ENCODE results near the gene PPP1R7.
"Not testable (repeated sequence)": the region's sequence is repeated elsewhere in the genome, so short reads cannot be mapped to it uniquely, and the experiment has no call there.

Gene PPP1R7

GRCh38 chr2:241190291-241190981 lies 40.2 kb downstream of the PPP1R7 start:
- H3K27me3 ChIP-seq, result no peaks in the 10 kb centered on the region
- no peak overlapping the region for H3K27ac ChIP-seq
- no peaks in the 10 kb centered on the region for H3K36me3 ChIP-seq
- no peak overlapping the region for H3K4me3 ChIP-seq (ENCODE audit: low read depth in 1 of 2, low read length in 1 of 2)
- no peaks in the 10 kb centered on the region for H3K9me3 ChIP-seq
- no peak for TF ChIP-seq CTCF (IDR thresholded peaks at IDR 0.05)
- no peaks in the 10 kb centered on the region for H3K4me1 ChIP-seq (ENCODE audit: control insufficient read depth in 1 of 2, insufficient read depth in 1 of 2, low read depth in 1 of 2, low read length in 1 of 2)

- Histone ChIP-seq H3K4me1 (ENCODE audit: control insufficient read depth in 1 of 2, insufficient read depth in 1 of 2, low read depth in 1 of 2, low read length in 1 of 2) (no peaks in the 10 kb centered on the region), H3K9me3 (no peaks in the 10 kb centered on the region), H3K27ac (no peak overlapping the region), H3K4me3 (ENCODE audit: low read depth in 1 of 2, low read length in 1 of 2) (no peak overlapping the region), H3K36me3 (no peaks in the 10 kb centered on the region), H3K27me3 (no peaks in the 10 kb centered on the region)
- no peak for TF ChIP-seq CTCF (IDR thresholded peaks at IDR 0.05)
Measured at GRCh38 chr2:241191081-241191480, 40.8 kb downstream of the PPP1R7 start.

GRCh38 chr2:241193271-241193670 lies 43.0 kb downstream of the PPP1R7 start:
- Histone ChIP-seq H3K9me3 (no peaks in the 10 kb centered on the region), H3K27me3 (no peaks in the 10 kb centered on the region), H3K4me1 (ENCODE audit: control insufficient read depth in 1 of 2, insufficient read depth in 1 of 2, low read depth in 1 of 2, low read length in 1 of 2) (no peaks in the 10 kb centered on the region), H3K27ac (no peak overlapping the region), H3K36me3 (no peaks in the 10 kb centered on the region), H3K4me3 (ENCODE audit: low read depth in 1 of 2, low read length in 1 of 2) (no peak overlapping the region)
- no peak for TF ChIP-seq CTCF (IDR thresholded peaks at IDR 0.05)

GRCh38 chr2:241194811-241195210 lies 44.5 kb downstream of the PPP1R7 start:
- H3K27me3 ChIP-seq, result no peaks in the 10 kb centered on the region
- peaks cover 0 to 2% of the 10 kb centered on the region in 2 experiments for H3K4me1 ChIP-seq (ENCODE audit: control insufficient read depth in 1 of 2, insufficient read depth in 1 of 2, low read depth in 1 of 2, low read length in 1 of 2)
- H3K27ac ChIP-seq, result no peak overlapping the region
- no peak for TF ChIP-seq CTCF (IDR thresholded peaks at IDR 0.05)
- no peak overlapping the region for H3K4me3 ChIP-seq (ENCODE audit: low read depth in 1 of 2, low read length in 1 of 2)
- no peaks in the 10 kb centered on the region for H3K36me3 ChIP-seq
- no peaks in the 10 kb centered on the region for H3K9me3 ChIP-seq

GRCh38 chr2:241195506-241196130 lies 45.4 kb downstream of the PPP1R7 start:
- H3K27me3 ChIP-seq, result no peaks in the 10 kb centered on the region

GRCh38 chr2:241197246-241197645 lies 47.0 kb downstream of the PPP1R7 start:
- not testable (repeated sequence) for H3K9me3 ChIP-seq; H3K27ac ChIP-seq; H3K27me3 ChIP-seq; H3K4me3 ChIP-seq (ENCODE audit: low read depth in 1 of 2, low read length in 1 of 2); H3K36me3 ChIP-seq
- H3K4me1 ChIP-seq (ENCODE audit: control insufficient read depth in 1 of 2, insufficient read depth in 1 of 2, low read depth in 1 of 2, low read length in 1 of 2), result peaks cover 13 to 20% of the 10 kb centered on the region in 2 experiments

More at GRCh38 chr2:241195506-241196130, 45.4 kb downstream of the PPP1R7 start:
- Histone ChIP-seq H3K4me1 (ENCODE audit: control insufficient read depth in 1 of 2, insufficient read depth in 1 of 2, low read depth in 1 of 2, low read length in 1 of 2) (peaks cover 7 to 10% of the 10 kb centered on the region in 2 experiments), H3K36me3 (no peaks in the 10 kb centered on the region), H3K4me3 (ENCODE audit: low read depth in 1 of 2, low read length in 1 of 2) (no peak overlapping the region), H3K9me3 (no peaks in the 10 kb centered on the region), H3K27ac (no peak overlapping the region)
- no peak for TF ChIP-seq CTCF (IDR thresholded peaks at IDR 0.05)

Data from neutrophil (primary cell).